SU-DHL-6 (cell line): Measurements from ENCODE around the gene SCAPER.
"Not testable (repeated sequence)": the region's sequence is repeated elsewhere in the genome, so short reads cannot be mapped to it uniquely, and the experiment has no call there.

Experiments
- H2AFZ ChIP-seq: fragments of 200-600 bp; sonication (generic); 2 replicates; pipeline ENCODE4 v1.6.1; 2014; ENCODE audit warnings: low read depth, mild to moderate bottlenecking, moderate library complexity, mixed read lengths, antibody characterized with exemption, low read length; ENCODE audit not compliant: severe bottlenecking
- H3F3A ChIP-seq: fragments of 200-600 bp; shearing (Covaris generic); 2 replicates; pipeline ENCODE4 v1.6.0; 2016; ENCODE audit warnings: antibody characterized with exemption, mild to moderate bottlenecking; ENCODE audit not compliant: insufficient read depth
- H3K27ac ChIP-seq: fragments of 200-600 bp; sonication (generic); 2 replicates; pipeline ENCODE4 v1.5.1; 2016; ENCODE audit warnings: low read depth, mild to moderate bottlenecking, low read length, moderate library complexity, mixed read lengths
- H3K27me3 ChIP-seq: fragments of 200-600 bp; sonication (generic), shearing (Covaris generic); 2 replicates; pipeline ENCODE4 v1.6.0; 2014; ENCODE audit warnings: mild to moderate bottlenecking, low read length
- H3K36me3 ChIP-seq: fragments of 200-600 bp; sonication (generic); 2 replicates; pipeline ENCODE4 v1.6.1; 2014; ENCODE audit warnings: mild to moderate bottlenecking, low read length, mixed read lengths
- H3K4me2 ChIP-seq: fragments of 300-600, 200-600 bp; shearing (Covaris generic), sonication (generic); 2 replicates; pipeline ENCODE4 v1.6.0; 2014; ENCODE audit warnings: low read length, low read depth, mild to moderate bottlenecking; ENCODE audit not compliant: poor library complexity, severe bottlenecking
- H3K4me3 ChIP-seq: fragments of 200-600 bp; sonication (generic); 2 replicates; pipeline ENCODE4 v1.5.1; 2014; ENCODE audit warnings: antibody characterized with exemption, low read length, mild to moderate bottlenecking, mixed read lengths; ENCODE audit not compliant: insufficient read depth, poor library complexity, severe bottlenecking
- H3K79me2 ChIP-seq: fragments of 200-600 bp; sonication (generic); 2 replicates; pipeline ENCODE4 v1.6.1; 2014; ENCODE audit warnings: mild to moderate bottlenecking, low read length, moderate library complexity; ENCODE audit not compliant: insufficient read depth
- H3K9ac ChIP-seq: fragments of 200-600 bp; sonication (generic); 2 replicates; pipeline ENCODE4 v1.7.0; 2014; ENCODE audit warnings: mild to moderate bottlenecking, low read length
- H3K9me2 ChIP-seq: fragments of 200-600 bp; sonication (generic); replicated peaks from 2 replicates; pipeline ENCODE4 v1.6.1; 2014; ENCODE audit warnings: low read length; ENCODE audit not compliant: insufficient read depth
- H3K9me3 ChIP-seq: fragments of 200-600 bp; sonication (generic); 2 replicates; pipeline ENCODE4 v1.6.1; 2014; ENCODE audit warnings: low read length, mixed read lengths; ENCODE audit not compliant: insufficient read depth
- H4K20me1 ChIP-seq: fragments of 200-600 bp; sonication (generic); 2 replicates; pipeline ENCODE4 v1.6.1; 2014; ENCODE audit warnings: low read depth, mild to moderate bottlenecking, antibody characterized with exemption, low read length, moderate library complexity, mixed read lengths
- CTCF ChIP-seq: fragments of 200-600 bp; sonication (generic); IDR thresholded peaks from one replicate; pipeline ENCODE4 v1.5.1; 2017; ENCODE audit warnings: antibody characterized with exemption, mild to moderate bottlenecking, low read length, moderate library complexity; ENCODE audit not compliant: insufficient read depth, poor library complexity, severe bottlenecking
- EZH2phosphoT487 ChIP-seq: fragments of 200-600 bp; sonication (generic), shearing (Covaris generic); conservative IDR thresholded peaks from 2 replicates; pipeline ENCODE4 v1.6.1; 2018; ENCODE audit warnings: mild to moderate bottlenecking, antibody characterized with exemption, low read length, moderate library complexity, mixed read lengths

SCAPER gene

DNA sequence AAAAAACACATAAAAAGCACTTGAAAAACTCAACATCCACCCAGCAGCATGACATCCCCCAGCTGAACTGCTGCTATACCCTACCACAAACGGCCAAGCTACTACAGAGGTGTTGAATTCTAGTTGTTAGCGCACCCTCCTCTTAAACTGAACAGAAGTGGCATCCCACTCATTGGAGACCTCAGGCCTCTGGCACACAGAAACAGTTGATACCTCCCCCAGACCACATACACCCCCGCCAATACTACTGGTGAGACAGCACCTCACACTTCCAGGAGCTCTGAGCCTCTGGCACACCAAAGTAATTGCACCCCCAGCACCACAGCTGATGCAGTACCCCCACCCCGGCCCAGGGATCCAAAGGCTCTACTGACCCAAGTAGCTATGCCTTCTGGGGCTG is 190.2 kb downstream of the SCAPER start:
- no peaks in the 10 kb centered on the region for H3K27me3 ChIP-seq
- TF ChIP-seq EZH2phosphoT487 (no peak), CTCF (no peak)
- no peak overlapping the region for H3K27ac ChIP-seq
- H3K9ac ChIP-seq: no peak overlapping the region
- no peak overlapping the region for H3K4me2 ChIP-seq
- H3K4me3 ChIP-seq: no peak overlapping the region
- no peaks in the 10 kb centered on the region for H3K9me2 ChIP-seq
- no peaks in the 10 kb centered on the region for H3K79me2 ChIP-seq
- no peak overlapping the region for H2AFZ ChIP-seq
- no peaks in the 10 kb centered on the region for H3K36me3 ChIP-seq
- H4K20me1 ChIP-seq: no peaks in the 10 kb centered on the region
- no peaks in the 10 kb centered on the region for H3K9me3 ChIP-seq
- peaks cover 10% of the 10 kb centered on the region for H3F3A ChIP-seq

DNA sequence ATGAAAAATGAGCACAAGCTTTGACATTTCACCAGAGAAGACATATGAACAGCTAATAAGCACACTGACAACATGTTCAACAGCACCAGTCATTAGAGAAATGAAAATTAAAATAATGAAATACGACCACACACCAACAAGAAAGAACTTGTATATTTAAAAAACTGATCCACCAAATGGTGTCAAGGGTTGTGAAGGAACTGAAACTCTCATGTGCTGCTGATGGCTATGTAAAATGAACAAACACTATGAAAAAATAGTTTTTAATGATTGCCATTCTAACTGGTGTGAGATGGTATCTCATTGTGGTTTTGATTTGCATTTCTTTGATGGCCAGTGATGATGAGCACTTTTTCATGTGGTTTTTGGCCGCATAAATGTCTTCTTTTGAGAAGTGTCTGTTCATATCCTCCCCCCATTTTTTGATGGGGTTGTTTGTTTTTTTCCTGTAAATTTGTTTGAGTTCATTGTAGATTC is 193.8 kb downstream of the SCAPER start:
- Histone ChIP-seq H3K9me3 (no peaks in the 10 kb centered on the region), H3K27me3 (no peaks in the 10 kb centered on the region), H4K20me1 (no peaks in the 10 kb centered on the region), H3K36me3 (no peaks in the 10 kb centered on the region), H3K79me2 (no peaks in the 10 kb centered on the region), H3K4me2 (peak overlapping the region; percentile 39), H3K4me3 (peak overlapping the region; percentile 4), H3K9me2 (no peaks in the 10 kb centered on the region), H3K27ac (peak overlapping the region; percentile 68), H3K9ac (no peak overlapping the region), H3F3A (peaks cover 10% of the 10 kb centered on the region), H2AFZ (no peak overlapping the region)
- no peak for TF ChIP-seq EZH2phosphoT487
- TF ChIP-seq CTCF: no peak

- not testable (repeated sequence) for H3K79me2 ChIP-seq, H3K36me3 ChIP-seq, H3K9me3 ChIP-seq, H3K27ac ChIP-seq, H3K4me3 ChIP-seq, H4K20me1 ChIP-seq, H3K27me3 ChIP-seq, H3F3A ChIP-seq, H3K4me2 ChIP-seq, H3K9me2 ChIP-seq, H3K9ac ChIP-seq, H2AFZ ChIP-seq
These were observed 201.1 kb downstream of the SCAPER start for GRCh38 chr15:76704032-76704431.

DNA sequence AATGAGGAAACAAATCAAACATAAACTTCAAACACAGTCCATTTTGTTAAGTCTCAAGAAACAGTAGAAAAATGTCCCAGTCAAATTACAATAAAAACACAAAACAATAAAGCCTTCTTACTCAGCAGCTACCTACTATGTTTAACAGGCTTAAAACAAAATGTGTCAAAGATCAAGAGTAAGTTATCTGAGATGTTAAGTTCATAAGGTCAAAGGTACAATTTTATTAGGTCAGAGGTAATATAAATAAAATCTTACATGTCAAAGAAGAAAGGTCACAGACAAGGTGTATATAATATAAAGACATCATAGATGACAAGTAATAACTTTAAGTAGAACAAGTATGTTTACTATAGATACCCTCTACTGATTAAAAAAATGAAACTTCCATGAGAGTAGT is 208.3 kb downstream of the SCAPER start:
- no peaks in the 10 kb centered on the region for H4K20me1 ChIP-seq
- no peaks in the 10 kb centered on the region for H3K9me3 ChIP-seq
- H3K4me2 ChIP-seq: no peak overlapping the region
- H3F3A ChIP-seq: no peaks in the 10 kb centered on the region
- no peak overlapping the region for H3K9ac ChIP-seq
- no peaks in the 10 kb centered on the region for H3K79me2 ChIP-seq
- no peak overlapping the region for H3K27ac ChIP-seq
- H3K36me3 ChIP-seq: no peaks in the 10 kb centered on the region
- TF ChIP-seq EZH2phosphoT487 (no peak), CTCF (no peak)
- H3K9me2 ChIP-seq: no peaks in the 10 kb centered on the region
- H3K4me3 ChIP-seq: no peak overlapping the region
- no peaks in the 10 kb centered on the region for H3K27me3 ChIP-seq
- no peak overlapping the region for H2AFZ ChIP-seq

DNA sequence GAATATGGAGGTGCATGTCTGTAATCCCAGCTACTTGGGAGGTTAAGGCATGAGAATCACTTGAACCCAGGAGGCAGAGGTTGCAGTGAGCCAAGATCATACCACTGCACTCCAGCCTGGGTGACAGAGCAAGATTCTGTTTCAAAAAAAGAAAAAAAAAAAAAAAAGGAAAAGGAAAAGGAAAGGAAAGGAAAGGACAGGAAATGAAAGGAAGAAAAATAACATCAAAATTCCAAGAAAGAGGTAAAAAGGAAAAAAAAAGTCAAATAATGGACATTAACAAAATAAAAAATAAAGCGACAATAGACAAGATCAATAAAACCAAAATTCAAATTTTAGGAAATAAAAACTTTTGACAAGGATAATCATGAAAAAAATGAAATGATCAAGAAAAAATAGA is 212.6 kb downstream of the SCAPER start:
- H3K27ac ChIP-seq, H3K9me2 ChIP-seq, H3F3A ChIP-seq, H3K4me3 ChIP-seq, H4K20me1 ChIP-seq, H3K27me3 ChIP-seq, H2AFZ ChIP-seq, H3K79me2 ChIP-seq, H3K4me2 ChIP-seq, H3K9ac ChIP-seq, H3K9me3 ChIP-seq, H3K36me3 ChIP-seq: not testable (repeated sequence)

DNA sequence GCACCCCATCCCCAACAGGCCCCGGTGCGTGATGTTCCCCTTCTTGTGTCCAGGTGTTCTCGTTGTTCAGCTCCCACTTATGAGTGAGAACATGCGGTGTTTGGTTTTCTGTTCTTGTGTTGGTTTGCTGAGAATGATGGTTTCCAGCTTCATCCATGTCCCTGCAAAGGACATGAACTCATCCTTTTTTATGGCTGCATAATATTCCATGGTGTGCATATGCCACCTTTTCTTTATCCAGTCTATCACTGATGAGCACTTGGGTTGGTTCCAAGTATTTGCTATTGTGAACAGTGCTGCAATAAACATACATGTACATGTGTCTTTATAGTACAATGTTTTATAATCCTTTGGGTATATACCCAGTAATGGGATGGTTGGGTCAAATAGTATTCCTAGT is 217.5 kb downstream of the SCAPER start:
- not testable (repeated sequence) for H3K9ac ChIP-seq, H3K9me3 ChIP-seq

More for the DNA sequence above, 217.5 kb downstream of the SCAPER start:
- H3K79me2 ChIP-seq, H4K20me1 ChIP-seq, H3K36me3 ChIP-seq, H3F3A ChIP-seq, H3K4me2 ChIP-seq, H2AFZ ChIP-seq, H3K27me3 ChIP-seq, H3K9me2 ChIP-seq, H3K27ac ChIP-seq, H3K4me3 ChIP-seq: not testable (repeated sequence)
